H1 (cell line): ENCODE data around the gene NFATC1. TPM values are rescaled to one million over a fixed set of nuclear protein-coding genes. Genes with fewer than 3 reads are reported as not detected.

Experiments
- FOSL1 ChIP-seq: IDR thresholded peaks from 2 replicates; pipeline ENCODE4 v1.6.1; 2011; ENCODE audit warnings: mild to moderate bottlenecking, low read depth, low read length, moderate library complexity; ENCODE audit not compliant: insufficient read depth
- KDM4A ChIP-seq: IDR thresholded peaks from one replicate; pipeline ENCODE4 v1.7.1; 2012; ENCODE audit warnings: low read depth, mild to moderate bottlenecking, moderate library complexity, low read length, inconsistent platforms; ENCODE audit not compliant: severe bottlenecking
- TCF12 ChIP-seq: IDR thresholded peaks from 2 replicates; pipeline ENCODE4 v1.6.1; 2011; ENCODE audit warnings: low read depth, mild to moderate bottlenecking, low read length
- polyA plus RNA-seq, 7 experiments: library from polyadenylated mRNA; depleted of rRNA in 3 of 7; stranded (reverse) in 5 of 7; unstranded in 2 of 7; fragments of >200 nt in 5 of 7; fragments of 200-250 nt in 2 of 7; gene quantifications; 1 replicate in 5 of 7; 2 replicates in 1 of 7; 4 replicates in 1 of 7; pipeline versions ENCODE4 v1.2.1 to v1.2.3, GENCODE V29; 2011 to 2013; ENCODE audit warnings: missing spikeins in 2 of 7, mixed read lengths in 2 of 7
- total RNA-seq: library from RNA; stranded (reverse); fragmentation: NEBNext Ultra II Directional; extraction: Animal tissue kit (Norgen Biotek cat#: 25700); gene quantifications from 2 replicates; pipeline ENCODE4 v1.2.1, GENCODE V29; 2021
- TF ChIP-seq, protein P1 (sequence below): IDR thresholded peaks from 2 replicates; pipeline ENCODE4 v1.6.1; 2011; ENCODE audit warnings: low read length, improper control_type of control experiment

NFATC1 gene
- total and polyA plus RNA-seq, 2 of the 8 experiments (the other 6 are each of a cell fraction or from before 2014, with no cell fraction given): 2.0 to 6.6 TPM

DNA sequence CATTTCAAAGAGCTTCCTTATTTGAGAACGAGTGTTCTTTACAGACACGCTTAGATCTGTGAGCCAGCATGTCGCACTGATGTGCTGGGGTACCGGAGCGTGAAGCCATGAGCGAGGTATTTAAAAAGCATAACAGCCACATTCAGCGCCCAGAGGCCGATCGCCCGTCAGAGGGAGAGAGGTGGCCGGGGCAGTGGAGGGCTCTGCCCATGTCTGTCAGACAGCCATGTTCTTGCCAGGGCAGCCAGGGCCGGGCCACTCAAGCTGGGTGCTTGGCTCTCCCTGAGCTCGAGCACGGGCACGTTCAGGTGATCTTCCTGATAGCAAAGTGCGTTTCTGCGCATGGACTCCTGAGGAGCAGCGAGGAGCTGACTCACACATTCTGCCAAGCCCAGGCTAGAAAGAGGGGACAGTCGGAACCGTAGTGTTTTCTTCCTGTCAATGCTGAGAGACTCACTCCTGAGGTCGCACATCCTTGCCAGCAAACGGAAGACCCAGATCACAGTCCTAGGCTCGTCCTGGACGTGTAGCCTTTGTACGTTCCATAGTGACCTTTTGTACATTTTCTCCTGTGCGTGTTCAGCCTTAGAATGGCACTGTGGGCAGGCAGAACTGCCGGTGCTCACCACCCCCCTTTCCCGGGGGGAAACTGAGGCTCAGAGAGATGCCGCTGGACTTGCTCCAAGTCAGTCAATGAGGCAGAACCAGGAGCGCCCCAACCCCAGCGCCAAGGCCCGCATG, 100.7 kb downstream of the NFATC1 start (continued):
- TF ChIP-seq KDM4A (no peak), TCF12 (no peak), FOSL1 (no peak)
- TF ChIP-seq, protein P1, sequence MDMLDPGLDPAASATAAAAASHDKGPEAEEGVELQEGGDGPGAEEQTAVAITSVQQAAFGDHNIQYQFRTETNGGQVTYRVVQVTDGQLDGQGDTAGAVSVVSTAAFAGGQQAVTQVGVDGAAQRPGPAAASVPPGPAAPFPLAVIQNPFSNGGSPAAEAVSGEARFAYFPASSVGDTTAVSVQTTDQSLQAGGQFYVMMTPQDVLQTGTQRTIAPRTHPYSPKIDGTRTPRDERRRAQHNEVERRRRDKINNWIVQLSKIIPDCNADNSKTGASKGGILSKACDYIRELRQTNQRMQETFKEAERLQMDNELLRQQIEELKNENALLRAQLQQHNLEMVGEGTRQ: no peak
